GM10266 (cell line): Measurements from ENCODE around the gene ATG16L2.

Source experiments
- DNase-seq: peaks from one replicate; pipeline ENCODE4 v3.0.0; 2012; ENCODE audit errors: extremely low spot score
- TF ChIP-seq, protein P1 (sequence below): IDR thresholded peaks from 2 replicates; pipeline ENCODE4 v1.5.1; 2012; ENCODE audit warnings: mild to moderate bottlenecking, low read depth; ENCODE audit not compliant: control insufficient read depth, insufficient read depth; ENCODE audit errors: missing control alignments

Gene ATG16L2

DNA sequence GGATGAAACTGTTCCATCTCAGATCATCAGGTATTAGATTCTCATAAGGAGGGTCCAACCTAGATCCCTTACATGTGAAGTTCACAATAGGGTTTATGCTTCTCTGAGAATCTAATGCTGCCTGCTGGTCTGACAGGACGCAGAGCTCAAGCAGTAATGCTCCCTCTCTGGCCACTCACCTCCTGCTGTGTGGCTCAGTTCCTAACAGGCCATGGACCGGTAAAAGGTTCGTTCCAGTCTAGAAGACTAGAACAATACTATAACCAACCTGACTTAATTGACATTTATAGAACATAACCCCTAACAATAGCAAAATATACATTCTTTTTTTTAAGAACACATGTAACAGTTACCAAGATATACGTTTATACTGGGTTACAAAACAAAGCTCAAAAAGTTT is 45.8 kb downstream of the ATG16L2 start:
- TF ChIP-seq, protein P1, sequence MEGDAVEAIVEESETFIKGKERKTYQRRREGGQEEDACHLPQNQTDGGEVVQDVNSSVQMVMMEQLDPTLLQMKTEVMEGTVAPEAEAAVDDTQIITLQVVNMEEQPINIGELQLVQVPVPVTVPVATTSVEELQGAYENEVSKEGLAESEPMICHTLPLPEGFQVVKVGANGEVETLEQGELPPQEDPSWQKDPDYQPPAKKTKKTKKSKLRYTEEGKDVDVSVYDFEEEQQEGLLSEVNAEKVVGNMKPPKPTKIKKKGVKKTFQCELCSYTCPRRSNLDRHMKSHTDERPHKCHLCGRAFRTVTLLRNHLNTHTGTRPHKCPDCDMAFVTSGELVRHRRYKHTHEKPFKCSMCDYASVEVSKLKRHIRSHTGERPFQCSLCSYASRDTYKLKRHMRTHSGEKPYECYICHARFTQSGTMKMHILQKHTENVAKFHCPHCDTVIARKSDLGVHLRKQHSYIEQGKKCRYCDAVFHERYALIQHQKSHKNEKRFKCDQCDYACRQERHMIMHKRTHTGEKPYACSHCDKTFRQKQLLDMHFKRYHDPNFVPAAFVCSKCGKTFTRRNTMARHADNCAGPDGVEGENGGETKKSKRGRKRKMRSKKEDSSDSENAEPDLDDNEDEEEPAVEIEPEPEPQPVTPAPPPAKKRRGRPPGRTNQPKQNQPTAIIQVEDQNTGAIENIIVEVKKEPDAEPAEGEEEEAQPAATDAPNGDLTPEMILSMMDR: no peak
- no peak for DNase-seq

DNA sequence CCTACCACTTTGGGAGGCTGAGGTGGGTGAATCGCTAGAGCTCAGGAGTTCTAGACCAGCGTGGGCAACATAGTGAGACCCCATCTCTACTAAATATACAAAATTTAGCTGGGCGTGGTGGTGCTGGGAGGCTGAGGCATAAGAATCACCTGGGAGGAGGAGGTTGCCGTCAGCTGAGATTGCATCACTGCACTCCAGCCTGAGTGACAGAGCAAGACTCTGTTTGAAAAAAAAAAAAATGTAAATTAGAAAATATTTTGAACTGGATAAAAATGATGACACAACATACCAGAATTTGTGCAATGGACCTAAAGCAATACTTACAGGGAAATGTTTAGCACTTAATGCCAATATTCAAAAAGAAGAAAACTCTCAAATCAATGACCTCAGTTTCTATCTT is 46.4 kb downstream of the ATG16L2 start:
- DNase-seq: no peak
- TF ChIP-seq, protein P1: no peak

DNA sequence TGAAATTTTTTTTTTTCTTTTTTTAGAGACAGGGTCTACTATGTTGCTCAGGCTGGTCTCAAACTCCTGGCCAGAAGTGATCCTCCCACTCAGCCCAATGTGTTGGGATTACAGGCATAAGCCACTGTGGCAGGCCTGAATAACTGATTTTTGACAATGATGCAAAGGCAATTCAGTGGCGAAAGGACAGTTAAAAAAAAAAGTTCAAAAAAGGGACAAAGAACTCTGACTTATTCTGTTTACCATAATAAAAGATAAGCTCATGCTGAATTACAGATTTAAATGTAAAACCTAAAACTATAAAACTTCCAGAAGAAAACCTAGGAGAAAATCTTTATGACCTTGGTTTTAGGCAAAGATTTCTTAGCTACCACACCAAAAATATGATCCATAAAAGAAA is 48.9 kb downstream of the ATG16L2 start:
- no peak for DNase-seq
- TF ChIP-seq, protein P1: no peak

DNA sequence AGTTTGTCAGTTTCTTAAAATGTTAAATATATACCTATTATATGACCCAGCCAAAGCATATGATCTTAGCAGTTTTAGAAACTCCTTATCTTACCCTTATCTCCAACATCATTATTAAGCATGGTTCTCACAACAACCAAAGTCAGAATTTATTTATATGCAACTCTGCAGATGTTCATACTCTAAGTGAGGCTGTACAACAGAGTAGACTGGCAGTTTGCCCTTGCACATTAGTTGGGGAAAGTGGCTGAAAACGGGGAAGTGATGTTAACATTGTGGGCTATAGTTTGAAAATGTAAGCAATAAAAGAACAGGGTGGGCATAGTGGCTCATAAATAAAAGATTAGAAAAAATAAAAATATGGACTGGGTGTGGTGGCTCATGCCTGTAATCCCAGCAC is 49.7 kb downstream of the ATG16L2 start:
- DNase-seq: no peak
- TF ChIP-seq, protein P1: no peak

DNA sequence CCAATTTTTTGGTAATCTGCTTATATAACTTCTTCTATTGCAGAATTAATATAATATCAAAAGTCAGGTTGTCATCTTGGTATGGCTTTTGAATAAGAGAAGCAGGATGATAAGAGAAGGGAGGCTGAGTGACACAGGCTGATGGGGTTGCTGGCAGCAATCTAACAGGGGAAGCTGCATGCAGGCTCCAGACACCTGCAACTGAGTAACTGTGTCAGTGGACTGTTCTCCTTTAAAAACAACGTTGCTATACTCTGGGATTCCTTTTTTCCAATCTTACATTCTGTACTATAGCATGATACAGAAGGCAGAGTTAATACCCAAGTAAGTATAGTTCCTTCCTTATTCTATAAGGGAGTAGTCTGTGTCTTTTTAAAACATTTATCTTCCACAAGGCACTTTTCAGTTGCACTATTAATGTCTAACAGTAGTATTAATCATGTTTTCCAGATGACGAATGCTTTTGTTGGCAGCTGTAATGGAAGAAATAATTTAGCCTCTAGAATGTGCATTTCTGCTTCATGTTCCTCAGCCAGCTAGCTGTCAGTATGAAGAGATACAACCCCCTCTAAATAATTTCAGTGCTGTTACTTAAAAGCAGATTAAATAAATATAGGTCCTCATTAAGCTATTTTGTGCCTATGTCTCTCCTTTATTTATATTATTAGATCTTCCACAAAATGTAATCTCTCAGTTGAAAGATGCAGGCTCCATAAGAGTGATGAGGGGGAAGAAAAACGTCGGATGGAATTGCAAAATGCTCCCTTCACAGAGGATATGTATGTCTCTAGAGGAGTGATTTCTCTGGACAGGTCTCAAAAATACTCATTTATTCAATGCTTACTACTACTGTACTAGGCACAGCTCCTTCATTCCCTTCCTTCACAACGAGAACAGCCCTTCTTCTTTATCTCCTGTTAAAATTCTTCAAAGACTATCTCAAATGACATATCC is 50.8 kb downstream of the ATG16L2 start:
- TF ChIP-seq, protein P1: no peak

DNA sequence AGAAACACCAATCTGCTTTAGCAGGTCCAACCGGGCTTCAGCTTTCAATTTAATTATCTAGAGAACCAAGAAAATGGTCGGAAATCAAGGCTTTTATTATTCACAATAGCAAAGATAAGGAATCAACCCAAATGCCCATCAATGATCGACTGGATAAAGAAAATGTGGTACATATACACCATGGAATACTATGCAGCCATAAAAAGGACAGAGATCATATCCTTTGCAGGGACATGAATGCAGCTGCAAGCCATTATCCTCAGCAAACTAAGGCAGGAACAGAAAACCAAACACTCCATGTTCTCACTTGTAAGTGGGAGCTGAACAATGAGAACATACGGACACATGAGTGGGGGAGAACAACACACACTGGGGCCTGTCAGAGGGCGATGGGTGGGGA is 53.8 kb downstream of the ATG16L2 start:
- DNase-seq: no peak
- TF ChIP-seq, protein P1: no peak

More for the DNA sequence above, 50.8 kb downstream of the ATG16L2 start:
- no peak for DNase-seq

DNA sequence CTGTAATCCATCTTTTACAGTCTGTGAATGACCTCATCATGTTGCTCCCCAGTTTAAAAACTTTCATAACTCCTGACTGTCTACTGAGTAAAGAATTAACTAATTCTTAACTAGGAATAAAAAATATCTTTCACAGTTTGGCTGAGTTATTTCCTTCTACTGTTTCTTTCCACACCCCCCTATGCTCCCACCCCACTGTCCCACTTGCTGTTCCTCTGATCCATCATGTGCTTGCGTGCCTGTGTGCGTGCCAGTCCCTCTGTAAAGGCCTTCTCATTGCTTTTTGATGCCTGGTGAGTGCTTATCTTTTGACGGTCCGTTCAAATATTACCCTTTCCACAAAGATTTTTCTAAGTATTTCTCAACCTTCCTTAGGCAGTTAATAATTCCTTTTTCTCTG is 55.6 kb downstream of the ATG16L2 start:
- TF ChIP-seq, protein P1: no peak
- DNase-seq: no peak
